ENCODE data around the gene PDPR. TPM values are rescaled to one million over a fixed set of nuclear protein-coding genes. Genes with fewer than 3 reads are reported as not detected.
"Not testable (repeated sequence)": the region's sequence is repeated elsewhere in the genome, so short reads cannot be mapped to it uniquely, and the experiment has no call there.

The PDPR gene
- 10 to 100 TPM; 33.7 to 45.7 (median 35.4) TPM for polyA plus RNA-seq (ENCODE audit: insufficient read depth in 1 of 5, insufficient read length in 5 of 5, low replicate concordance in 1 of 5)
- long read RNA-seq, donor 1, full-length matches to known transcripts: 1 of 51 reads
- long read RNA-seq, donor 1, partial matches to known transcripts: 50 of 51 reads
- long read RNA-seq, donor 1, other reads (novel, unspliced or antisense): 0 of 51 reads
- long read RNA-seq, donor 2: 0 reads
- long read RNA-seq, donor 3: 0 reads
- long read RNA-seq, donor 4, full-length matches to known transcripts: 1 of 1 reads
- long read RNA-seq, donor 4, partial matches to known transcripts: 0 of 1 reads
- long read RNA-seq, donor 4, other reads (novel, unspliced or antisense): 0 of 1 reads
- long read RNA-seq, donor 5, partial matches to known transcripts: 17 of 17 reads
- long read RNA-seq, donor 5, other reads (novel, unspliced or antisense): 0 of 17 reads
- long read RNA-seq, donor 6: 0 reads
- long read RNA-seq, donor 7: 0 reads
- long read RNA-seq, donor 8: 0 reads

GRCh38 chr16:70113982-70114826, at the start of gene PDPR:
Gene PDPR, plus strand, starts transcription at chr16:70114332. Its CDS starts 6,161 bp downstream, at chr16:70120493.
- DNase-seq: peak; percentile 90

GRCh38 chr16:70064841-70065370, 49.2 kb upstream of the PDPR start:
- DNase-seq: peak; percentile 7 to 10

GRCh38 chr16:70065376-70065745, 48.8 kb upstream of the PDPR start:
- DNase-seq: peak; percentile 0 to 2

- peak; percentile 80 to 82 for DNase-seq
Measured at GRCh38 chr16:70065746-70066658, 48.1 kb upstream of the PDPR start.

- DNase-seq: peak in 1 of 2 donors; percentile 0
Measured at GRCh38 chr16:70066751-70067150, 47.4 kb upstream of the PDPR start.

GRCh38 chr16:70079081-70079480, 35.1 kb upstream of the PDPR start:
- DNase-seq: not testable (repeated sequence)

GRCh38 chr16:70081219-70081618, 32.9 kb upstream of the PDPR start:
- DNase-seq: not testable (repeated sequence)

GRCh38 chr16:70083931-70084330, 30.2 kb upstream of the PDPR start:
- DNase-seq: not testable (repeated sequence)

GRCh38 chr16:70088160-70088559, 26.0 kb upstream of the PDPR start:
- not testable (repeated sequence) for DNase-seq

- not testable (repeated sequence) for DNase-seq
Measured at GRCh38 chr16:70088877-70089276, 25.3 kb upstream of the PDPR start.

- DNase-seq: not testable (repeated sequence)
Measured at GRCh38 chr16:70089289-70089688, 24.8 kb upstream of the PDPR start.

- not testable (repeated sequence) for DNase-seq
Measured at GRCh38 chr16:70091104-70091503, 23.0 kb upstream of the PDPR start.

GRCh38 chr16:70094096-70094495, 20.0 kb upstream of the PDPR start:
- DNase-seq: not testable (repeated sequence)

GRCh38 chr16:70109583-70110279, 4.4 kb upstream of the PDPR start:
- DNase-seq: not testable (repeated sequence)

GRCh38 chr16:70112162-70112561, 2.0 kb upstream of the PDPR start:
- not testable (repeated sequence) for DNase-seq

GRCh38 chr16:70113599-70113981, 542 bp upstream of the PDPR start:
- DNase-seq: not testable (repeated sequence)

- DNase-seq: not testable (repeated sequence)
Measured at GRCh38 chr16:70118354-70118753, 4.2 kb downstream of the PDPR start.

- DNase-seq: not testable (repeated sequence)
Measured at GRCh38 chr16:70118776-70119175, 4.6 kb downstream of the PDPR start.

GRCh38 chr16:70120398-70120797, 6.3 kb downstream of the PDPR start:
- DNase-seq: not testable (repeated sequence)

GRCh38 chr16:70123822-70124221, 9.7 kb downstream of the PDPR start:
- not testable (repeated sequence) for DNase-seq

Data from right lung (tissue), 10 donors.